HUES48 (cell line): ENCODE measurements around the gene CERS6.
"Not testable (repeated sequence)": the region's sequence is repeated elsewhere in the genome, so short reads cannot be mapped to it uniquely, and the experiment has no call there.

Experiments
- H3K27ac ChIP-seq: one replicate; pipeline ENCODE4 v1.7.0; 2013; ENCODE audit warnings: low read depth, low read length, inconsistent platforms
- H3K27me3 ChIP-seq: 2 replicates; pipeline ENCODE4 v1.6.1; 2013; ENCODE audit warnings: mild to moderate bottlenecking, low read length; ENCODE audit not compliant: control insufficient read depth, insufficient read depth
- H3K36me3 ChIP-seq: 2 replicates; pipeline ENCODE4 v1.6.1; 2013; ENCODE audit warnings: low read length; ENCODE audit not compliant: control insufficient read depth, insufficient read depth
- H3K4me1 ChIP-seq: 2 replicates; pipeline ENCODE4 v1.6.1; 2013; ENCODE audit warnings: mild to moderate bottlenecking, low read length; ENCODE audit not compliant: control insufficient read depth, insufficient read depth
- H3K4me3 ChIP-seq: 2 replicates; pipeline ENCODE4 v1.5.1; 2013; ENCODE audit warnings: mild to moderate bottlenecking, low read depth, low read length
- H3K9ac ChIP-seq: 2 replicates; pipeline ENCODE4 v1.6.1; 2013; ENCODE audit warnings: mild to moderate bottlenecking, low read depth, low read length, moderate library complexity
- H3K9me3 ChIP-seq: 2 replicates; pipeline ENCODE4 v1.6.1; 2013; ENCODE audit warnings: low read length; ENCODE audit not compliant: control insufficient read depth, insufficient read depth

Gene CERS6

GRCh38 chr2:168775837-168776236 lies 319.8 kb downstream of the CERS6 start:
- Histone ChIP-seq H3K27ac (no peak overlapping the region), H3K9ac (no peak overlapping the region), H3K9me3 (no peaks in the 10 kb centered on the region), H3K27me3 (no peaks in the 10 kb centered on the region), H3K36me3 (no peaks in the 10 kb centered on the region), H3K4me3 (no peak overlapping the region), H3K4me1 (peaks cover 13% of the 10 kb centered on the region)

- Histone ChIP-seq H3K4me3 (no peak overlapping the region), H3K27ac (peak overlapping the region; percentile 19), H3K9ac (no peak overlapping the region), H3K4me1 (peaks cover 26% of the 10 kb centered on the region), H3K27me3 (no peaks in the 10 kb centered on the region), H3K9me3 (no peaks in the 10 kb centered on the region), H3K36me3 (no peaks in the 10 kb centered on the region)
Observed at GRCh38 chr2:168780669-168781071, 324.6 kb downstream of the CERS6 start.

- Histone ChIP-seq H3K27ac (peak overlapping the region; percentile 19), H3K9me3 (no peaks in the 10 kb centered on the region), H3K27me3 (no peaks in the 10 kb centered on the region), H3K4me1 (peaks cover 26% of the 10 kb centered on the region), H3K9ac (no peak overlapping the region), H3K36me3 (no peaks in the 10 kb centered on the region), H3K4me3 (no peak overlapping the region)
Observed at GRCh38 chr2:168781191-168781817, 325.2 kb downstream of the CERS6 start.

- Histone ChIP-seq H3K9ac (no peak overlapping the region), H3K4me3 (no peak overlapping the region), H3K4me1 (peaks cover 26% of the 10 kb centered on the region), H3K36me3 (no peaks in the 10 kb centered on the region), H3K27ac (no peak overlapping the region), H3K27me3 (no peaks in the 10 kb centered on the region), H3K9me3 (no peaks in the 10 kb centered on the region)
Observed at GRCh38 chr2:168782271-168782670, 326.2 kb downstream of the CERS6 start.

- no peak overlapping the region for H3K27ac ChIP-seq
- no peaks in the 10 kb centered on the region for H3K9me3 ChIP-seq
- no peaks in the 10 kb centered on the region for H3K36me3 ChIP-seq
- no peaks in the 10 kb centered on the region for H3K27me3 ChIP-seq
- H3K4me1 ChIP-seq, result peaks cover 26% of the 10 kb centered on the region
- no peak overlapping the region for H3K9ac ChIP-seq
- no peak overlapping the region for H3K4me3 ChIP-seq
Observed at GRCh38 chr2:168784993-168785392, 328.9 kb downstream of the CERS6 start.

GRCh38 chr2:168787098-168787781 lies 331.2 kb downstream of the CERS6 start:
- Histone ChIP-seq H3K36me3 (no peaks in the 10 kb centered on the region), H3K4me3 (no peak overlapping the region), H3K4me1 (peaks cover 6% of the 10 kb centered on the region; the same call in 1 of the 2 replicates), H3K27me3 (no peaks in the 10 kb centered on the region), H3K9me3 (no peaks in the 10 kb centered on the region), H3K9ac (no peak overlapping the region), H3K27ac (no peak overlapping the region)

- Histone ChIP-seq H3K27me3 (no peaks in the 10 kb centered on the region), H3K9ac (no peak overlapping the region), H3K9me3 (no peaks in the 10 kb centered on the region), H3K4me1 (peaks cover 5% of the 10 kb centered on the region; the same call in 1 of the 2 replicates), H3K27ac (no peak overlapping the region), H3K36me3 (no peaks in the 10 kb centered on the region), H3K4me3 (no peak overlapping the region)
Observed at GRCh38 chr2:168787782-168788376, 331.8 kb downstream of the CERS6 start.

- Histone ChIP-seq H3K4me3 (no peak overlapping the region), H3K27ac (no peak overlapping the region), H3K4me1 (no peaks in the 10 kb centered on the region), H3K9ac (no peak overlapping the region), H3K36me3 (no peaks in the 10 kb centered on the region), H3K27me3 (no peaks in the 10 kb centered on the region), H3K9me3 (no peaks in the 10 kb centered on the region)
Observed at GRCh38 chr2:168789776-168790175, 333.7 kb downstream of the CERS6 start.

- H3K27me3 ChIP-seq, result no peaks in the 10 kb centered on the region
- no peak overlapping the region for H3K9ac ChIP-seq
- no peaks in the 10 kb centered on the region for H3K9me3 ChIP-seq
- no peak overlapping the region for H3K27ac ChIP-seq
- no peaks in the 10 kb centered on the region for H3K4me1 ChIP-seq
- H3K4me3 ChIP-seq, result no peak overlapping the region
- H3K36me3 ChIP-seq, result no peaks in the 10 kb centered on the region
Observed at GRCh38 chr2:168790226-168790902, 334.3 kb downstream of the CERS6 start.

- not testable (repeated sequence) for H3K9ac ChIP-seq, H3K27me3 ChIP-seq, H3K27ac ChIP-seq, H3K4me3 ChIP-seq, H3K4me1 ChIP-seq, H3K36me3 ChIP-seq, H3K9me3 ChIP-seq
Observed at GRCh38 chr2:168791140-168791539, 335.1 kb downstream of the CERS6 start.

GRCh38 chr2:168793596-168793995 lies 337.5 kb downstream of the CERS6 start:
- Histone ChIP-seq H3K4me3 (no peak overlapping the region), H3K9me3 (no peaks in the 10 kb centered on the region), H3K36me3 (no peaks in the 10 kb centered on the region), H3K4me1 (peaks cover 4% of the 10 kb centered on the region), H3K27me3 (no peaks in the 10 kb centered on the region), H3K9ac (no peak overlapping the region), H3K27ac (no peak overlapping the region)
